Panc1 (cell line): ENCODE results near the gene AFF3.

ENCODE experiments used
- CTCF ChIP-seq: fragments of 450-650 bp; IDR thresholded peaks from 2 replicates; pipeline ENCODE4 v1.5.1; 2017; ENCODE audit warnings: mild to moderate bottlenecking
- TCF7L2 ChIP-seq: IDR thresholded peaks from 2 replicates; pipeline ENCODE4 v1.6.1; 2011; ENCODE audit warnings: mild to moderate bottlenecking, low read depth, low read length, inconsistent platforms

DNA sequence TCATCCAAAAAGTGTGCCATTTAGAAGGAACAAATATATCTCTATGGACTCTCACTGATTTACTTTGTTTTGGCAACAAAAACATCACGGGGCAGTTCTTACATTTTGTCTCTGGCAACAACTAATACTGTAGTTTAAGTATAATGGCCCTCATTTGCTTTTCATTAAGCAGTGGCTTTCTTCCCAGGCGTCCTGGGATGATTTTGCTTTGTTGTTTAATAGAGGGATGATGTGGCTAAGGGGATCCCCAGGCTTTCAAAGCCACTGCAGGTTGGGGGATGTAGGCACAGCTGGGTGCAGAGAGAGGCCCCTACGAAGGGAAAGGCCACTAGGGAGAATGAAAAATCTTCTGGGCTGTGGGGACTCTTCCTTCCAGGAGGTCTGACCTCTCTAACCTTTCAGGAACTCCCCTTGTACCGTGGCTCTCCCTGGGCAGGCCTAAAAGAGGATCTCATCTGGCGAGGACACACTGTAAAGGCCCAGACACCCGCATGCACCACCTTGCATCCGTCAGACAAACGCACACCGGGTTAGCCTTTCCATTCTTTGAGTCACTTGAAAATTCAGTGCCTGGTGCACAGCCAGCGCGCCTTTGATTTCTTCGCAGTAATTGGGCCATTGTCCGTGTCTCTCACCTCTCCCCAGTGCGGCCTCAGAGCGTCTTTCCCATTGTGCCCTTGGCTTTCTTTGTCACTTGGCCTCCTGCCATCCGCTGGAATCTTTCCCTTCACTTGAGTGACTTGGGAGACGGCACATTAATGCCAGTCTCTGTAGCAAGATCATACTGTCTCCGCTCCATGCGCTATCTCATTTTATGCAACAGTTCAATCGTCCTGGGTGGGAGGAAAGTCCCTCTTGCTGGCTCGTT lies 40.3 kb upstream of the AFF3 start:
- TF ChIP-seq CTCF (no peak), TCF7L2 (no peak)
